OCI-LY7 (cell line): ENCODE measurements around the gene EWSR1.

Experiments used
- CTCF ChIP-seq: fragments of 200-600 bp; sonication (generic); conservative IDR thresholded peaks from 2 replicates; pipeline ENCODE4 v1.5.1; 2014; ENCODE audit warnings: mild to moderate bottlenecking, antibody characterized with exemption, low read length, moderate library complexity, mixed read lengths
- EZH2phosphoT487 ChIP-seq: fragments of 200-600 bp; sonication (generic); IDR thresholded peaks from 2 replicates; pipeline ENCODE4 v1.6.1; 2018; ENCODE audit warnings: low read depth, borderline replicate concordance, mild to moderate bottlenecking, mixed run types, antibody characterized with exemption, low read length, moderate library complexity, mixed read lengths

DNA sequence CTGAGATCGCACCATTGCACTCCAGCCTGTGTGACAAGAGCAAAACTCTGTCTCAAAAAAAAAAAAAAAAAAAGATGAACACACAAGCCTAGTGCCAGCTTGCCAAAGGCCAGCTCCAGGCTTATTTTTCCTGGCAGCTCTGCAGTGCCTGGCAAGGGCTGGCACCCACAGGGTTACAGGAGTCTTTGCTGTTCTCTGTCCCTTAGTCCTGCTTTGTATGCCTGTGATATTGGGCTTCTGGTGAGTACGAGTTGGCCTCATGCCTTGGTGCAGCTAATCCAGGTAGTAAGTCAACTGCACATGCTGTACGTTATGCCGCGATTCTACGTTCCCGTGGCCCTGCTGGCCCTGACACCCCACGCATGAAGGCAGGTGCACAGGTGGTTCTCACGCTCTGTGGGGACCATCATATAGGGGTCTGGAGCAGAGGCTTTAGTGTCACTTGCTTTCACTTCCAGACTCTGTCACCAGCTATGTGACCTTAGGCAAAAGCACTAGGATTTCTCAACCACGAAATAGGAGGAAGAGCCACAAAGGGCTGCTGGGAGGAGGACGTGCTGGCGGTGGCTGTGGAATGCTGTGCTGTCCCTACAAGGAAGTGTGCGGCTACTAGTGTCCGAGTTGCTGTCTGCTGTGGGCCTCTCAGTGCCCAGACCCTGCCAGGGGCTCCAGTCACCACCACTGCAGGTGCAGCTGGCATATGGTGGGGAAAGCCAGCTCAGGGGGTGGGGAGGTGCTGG is 68.9 kb downstream of the EWSR1 start:
- TF ChIP-seq CTCF (no peak), EZH2phosphoT487 (no peak)
